ENCODE measurements around the gene PTCRA. TPM values are rescaled to one million over a fixed set of nuclear protein-coding genes. Genes with fewer than 3 reads are reported as not detected.

Gene PTCRA
- total RNA-seq, 1 experiment from 2014 or later: not detected

DNA sequence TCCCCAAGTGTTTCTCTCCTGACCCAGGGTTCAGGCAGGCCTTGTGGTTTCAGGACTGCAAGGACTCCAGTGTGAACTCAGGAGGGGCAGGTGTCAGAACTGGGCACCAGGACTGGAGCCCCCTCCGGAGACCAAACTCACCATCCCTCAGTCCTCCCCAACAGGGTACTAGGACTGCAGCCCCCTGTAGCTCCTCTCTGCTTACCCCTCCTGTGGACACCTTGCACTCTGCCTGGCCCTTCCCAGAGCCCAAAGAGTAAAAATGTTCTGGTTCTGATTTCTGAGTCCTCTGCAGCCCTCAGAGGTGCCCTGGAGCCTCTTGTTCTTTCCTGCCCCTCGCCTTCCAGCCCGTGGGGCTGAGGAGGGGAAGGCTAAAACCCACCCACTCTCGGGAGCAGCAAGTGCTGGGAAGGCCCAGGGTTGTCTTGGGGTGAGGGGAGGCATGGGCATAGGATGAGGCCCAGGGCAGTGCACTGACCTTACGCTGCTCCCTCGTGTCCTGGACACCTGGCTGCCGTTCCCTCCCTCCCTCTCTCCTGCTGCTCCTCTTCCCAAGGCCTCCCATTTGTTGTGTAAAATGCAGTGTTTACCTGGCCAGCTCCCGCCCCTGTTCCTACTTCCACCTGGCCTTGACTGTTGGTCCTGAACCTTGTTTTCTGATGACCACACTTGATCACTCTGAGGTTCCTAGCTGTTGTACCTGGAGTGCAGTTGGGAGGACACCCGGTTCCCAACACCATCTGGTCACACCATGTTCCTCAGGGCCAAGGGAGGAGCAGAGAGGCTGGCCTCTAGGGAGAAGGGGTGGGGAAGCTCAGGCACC is 23.3 kb downstream of the PTCRA start:
- TF ChIP-seq HMGXB4 (CRISPR knock-in tag; IDR thresholded peaks at IDR 0.05) (no peak), SMAD4 (CRISPR knock-in tag; IDR thresholded peaks at IDR 0.05) (no peak), GABPB1 (CRISPR knock-in tag; IDR thresholded peaks at IDR 0.05) (peak; percentile 67; the same call in 1 of the 2 replicates), CBFB (CRISPR knock-in tag; IDR thresholded peaks at IDR 0.05; ENCODE audit: low read depth) (no peak)
- peak overlapping the region; percentile 94 for H3K27ac Mint-ChIP-seq
- ATAC-seq: peak; percentile 50

GRCh38 chr6:42939810-42940167 is 23.9 kb downstream of the PTCRA start:
- Mint-ChIP-seq H3K27ac (peak overlapping the region; percentile 94; the same call in 1 of the 2 replicates), H3K4me3 (no peak overlapping the region), H3K27me3 (ENCODE audit: low read depth) (peaks cover 2% of the 10 kb centered on the region; the same call in 1 of the 2 replicates), H3K4me1 (peaks cover 13% of the 10 kb centered on the region), H3K9me3 (no peaks in the 10 kb centered on the region), H3K36me3 (peaks cover 42% of the 10 kb centered on the region)
- ATAC-seq (no peak), DNase-seq (ENCODE audit: low spot score) (no peak)
- ChIA-PET CTCF (no interaction called here), POLR2A (interaction anchor here (2.2 kb wide), 1 partner anchor 10 kb away, joined by 9 read pairs; the partner anchor contains the start of gene CNPY3)
- TF ChIP-seq ZNF263 (CRISPR knock-in tag; IDR thresholded peaks at IDR 0.05; ENCODE audit: low read depth) (no peak), NFYB (CRISPR knock-in tag; conservative IDR thresholded peaks at IDR 0.05; ENCODE audit: low read depth) (no peak), FOXP1 (CRISPR knock-in tag; IDR thresholded peaks at IDR 0.05; ENCODE audit: borderline replicate concordance) (no peak), KAT7 (CRISPR knock-in tag; IDR thresholded peaks at IDR 0.05; ENCODE audit: borderline replicate concordance) (no peak), E2F5 (CRISPR knock-in tag; IDR thresholded peaks at IDR 0.05) (no peak), NR2C2 (CRISPR knock-in tag; IDR thresholded peaks at IDR 0.05) (no peak), NFE2L1 (CRISPR knock-in tag; IDR thresholded peaks at IDR 0.05) (no peak), MXD4 (CRISPR knock-in tag; IDR thresholded peaks at IDR 0.05; ENCODE audit: borderline replicate concordance) (no peak), ZNF121 (CRISPR knock-in tag; IDR thresholded peaks at IDR 0.05) (no peak), ZNF281 (CRISPR knock-in tag; IDR thresholded peaks at IDR 0.05) (no peak)
- TF ChIP-seq, protein P1, sequence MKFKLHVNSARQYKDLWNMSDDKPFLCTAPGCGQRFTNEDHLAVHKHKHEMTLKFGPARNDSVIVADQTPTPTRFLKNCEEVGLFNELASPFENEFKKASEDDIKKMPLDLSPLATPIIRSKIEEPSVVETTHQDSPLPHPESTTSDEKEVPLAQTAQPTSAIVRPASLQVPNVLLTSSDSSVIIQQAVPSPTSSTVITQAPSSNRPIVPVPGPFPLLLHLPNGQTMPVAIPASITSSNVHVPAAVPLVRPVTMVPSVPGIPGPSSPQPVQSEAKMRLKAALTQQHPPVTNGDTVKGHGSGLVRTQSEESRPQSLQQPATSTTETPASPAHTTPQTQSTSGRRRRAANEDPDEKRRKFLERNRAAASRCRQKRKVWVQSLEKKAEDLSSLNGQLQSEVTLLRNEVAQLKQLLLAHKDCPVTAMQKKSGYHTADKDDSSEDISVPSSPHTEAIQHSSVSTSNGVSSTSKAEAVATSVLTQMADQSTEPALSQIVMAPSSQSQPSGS (CRISPR knock-in tag; IDR thresholded peaks at IDR 0.05; ENCODE audit: borderline replicate concordance, low read depth): no peak
- TF ChIP-seq, protein P2, sequence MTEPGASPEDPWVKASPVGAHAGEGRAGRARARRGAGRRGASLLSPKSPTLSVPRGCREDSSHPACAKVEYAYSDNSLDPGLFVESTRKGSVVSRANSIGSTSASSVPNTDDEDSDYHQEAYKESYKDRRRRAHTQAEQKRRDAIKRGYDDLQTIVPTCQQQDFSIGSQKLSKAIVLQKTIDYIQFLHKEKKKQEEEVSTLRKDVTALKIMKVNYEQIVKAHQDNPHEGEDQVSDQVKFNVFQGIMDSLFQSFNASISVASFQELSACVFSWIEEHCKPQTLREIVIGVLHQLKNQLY (CRISPR knock-in tag; IDR thresholded peaks at IDR 0.05): no peak

More for the DNA sequence above, 23.3 kb downstream of the PTCRA start:
- Mint-ChIP-seq H3K4me1 (peaks cover 13% of the 10 kb centered on the region), H3K9me3 (no peaks in the 10 kb centered on the region), H3K36me3 (peaks cover 48% of the 10 kb centered on the region), H3K27me3 (ENCODE audit: low read depth) (peaks cover 2% of the 10 kb centered on the region; the same call in 1 of the 2 replicates), H3K4me3 (no peak overlapping the region; the same call in 1 of the 2 replicates)
- ChIA-PET CTCF (no interaction called here), POLR2A (interaction anchor here (2.2 kb wide), 1 partner anchor 9 kb away, joined by 9 read pairs; the partner anchor contains the start of gene CNPY3)
- peak; percentile 29 for DNase-seq (ENCODE audit: low spot score)

All from WTC11 (cell line).